ENCODE measurements around the gene MGAT5B. TPM values are rescaled to one million over a fixed set of nuclear protein-coding genes. Genes with fewer than 3 reads are reported as not detected.

Gene MGAT5B, protein sequence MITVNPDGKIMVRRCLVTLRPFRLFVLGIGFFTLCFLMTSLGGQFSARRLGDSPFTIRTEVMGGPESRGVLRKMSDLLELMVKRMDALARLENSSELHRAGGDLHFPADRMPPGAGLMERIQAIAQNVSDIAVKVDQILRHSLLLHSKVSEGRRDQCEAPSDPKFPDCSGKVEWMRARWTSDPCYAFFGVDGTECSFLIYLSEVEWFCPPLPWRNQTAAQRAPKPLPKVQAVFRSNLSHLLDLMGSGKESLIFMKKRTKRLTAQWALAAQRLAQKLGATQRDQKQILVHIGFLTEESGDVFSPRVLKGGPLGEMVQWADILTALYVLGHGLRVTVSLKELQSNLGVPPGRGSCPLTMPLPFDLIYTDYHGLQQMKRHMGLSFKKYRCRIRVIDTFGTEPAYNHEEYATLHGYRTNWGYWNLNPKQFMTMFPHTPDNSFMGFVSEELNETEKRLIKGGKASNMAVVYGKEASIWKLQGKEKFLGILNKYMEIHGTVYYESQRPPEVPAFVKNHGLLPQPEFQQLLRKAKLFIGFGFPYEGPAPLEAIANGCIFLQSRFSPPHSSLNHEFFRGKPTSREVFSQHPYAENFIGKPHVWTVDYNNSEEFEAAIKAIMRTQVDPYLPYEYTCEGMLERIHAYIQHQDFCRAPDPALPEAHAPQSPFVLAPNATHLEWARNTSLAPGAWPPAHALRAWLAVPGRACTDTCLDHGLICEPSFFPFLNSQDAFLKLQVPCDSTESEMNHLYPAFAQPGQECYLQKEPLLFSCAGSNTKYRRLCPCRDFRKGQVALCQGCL
- total RNA-seq (2021) (13.9 and 14.3 TPM in 2 replicates), Bru-seq, nascent RNA (percentile 54 among the genes with signal in this experiment), BruChase-seq, experiment 1, labeled RNA remaining after a 2-hour chase (percentile 49 among the genes with signal in this experiment), BruChase-seq, experiment 2, labeled RNA remaining after a 6-hour chase (percentile 55 among the genes with signal in this experiment)
- long read RNA-seq, full-length matches to known transcripts = 3 of 6 reads
- long read RNA-seq, partial matches to known transcripts = 0 of 6 reads
- long read RNA-seq, other reads (novel, unspliced or antisense) = 3 of 6 reads

DNA sequence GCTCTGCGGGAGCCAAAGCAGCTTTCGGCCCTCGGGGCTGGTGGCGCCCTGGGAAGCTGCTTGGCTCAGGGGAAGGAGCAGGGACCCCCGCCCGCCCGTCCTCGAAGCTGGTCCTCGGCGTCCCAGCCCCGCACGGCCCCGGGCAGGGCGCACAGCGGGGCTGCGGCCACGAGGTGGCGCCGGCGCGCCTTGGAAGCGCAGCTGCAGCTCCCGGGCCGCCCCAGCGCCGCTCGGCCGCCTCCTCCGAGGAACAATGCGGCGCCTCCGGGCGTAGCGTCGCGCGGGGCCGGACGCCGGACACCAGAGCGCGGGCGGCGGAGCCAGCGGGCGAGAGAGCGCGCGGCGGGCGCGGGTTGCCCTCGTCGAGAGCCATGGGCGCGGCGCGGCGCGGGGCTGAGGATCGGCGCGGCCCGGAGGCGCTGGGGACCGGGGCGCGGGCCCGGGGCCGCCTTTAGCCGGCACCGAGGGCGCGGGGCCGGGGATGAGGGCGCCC, at the start of gene MGAT5B:
Gene MGAT5B, plus strand, starts transcription at position 229 of the 493 bp plus-strand sequence. CDS start 626 bp downstream, outside the sequence.
- ChIA-PET POLR2A (ENCODE audit: unreplicated experiment) (no interaction called here), CTCF (interaction anchor here (0.6 to 1.7 kb wide), 5 partner anchors 56 to 221 kb away, joined by 3 to 13 read pairs (median 3); no protein-coding TSS in a partner anchor)
- TF ChIP-seq, protein P1, sequence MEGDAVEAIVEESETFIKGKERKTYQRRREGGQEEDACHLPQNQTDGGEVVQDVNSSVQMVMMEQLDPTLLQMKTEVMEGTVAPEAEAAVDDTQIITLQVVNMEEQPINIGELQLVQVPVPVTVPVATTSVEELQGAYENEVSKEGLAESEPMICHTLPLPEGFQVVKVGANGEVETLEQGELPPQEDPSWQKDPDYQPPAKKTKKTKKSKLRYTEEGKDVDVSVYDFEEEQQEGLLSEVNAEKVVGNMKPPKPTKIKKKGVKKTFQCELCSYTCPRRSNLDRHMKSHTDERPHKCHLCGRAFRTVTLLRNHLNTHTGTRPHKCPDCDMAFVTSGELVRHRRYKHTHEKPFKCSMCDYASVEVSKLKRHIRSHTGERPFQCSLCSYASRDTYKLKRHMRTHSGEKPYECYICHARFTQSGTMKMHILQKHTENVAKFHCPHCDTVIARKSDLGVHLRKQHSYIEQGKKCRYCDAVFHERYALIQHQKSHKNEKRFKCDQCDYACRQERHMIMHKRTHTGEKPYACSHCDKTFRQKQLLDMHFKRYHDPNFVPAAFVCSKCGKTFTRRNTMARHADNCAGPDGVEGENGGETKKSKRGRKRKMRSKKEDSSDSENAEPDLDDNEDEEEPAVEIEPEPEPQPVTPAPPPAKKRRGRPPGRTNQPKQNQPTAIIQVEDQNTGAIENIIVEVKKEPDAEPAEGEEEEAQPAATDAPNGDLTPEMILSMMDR (conservative IDR thresholded peaks at IDR 0.05) = peak; percentile 45; the same call in 1 of the 2 replicates
- no peak for TF ChIP-seq EZH2 (IDR thresholded peaks at IDR 0.05; ENCODE audit: low read depth)
- peak within 1 kb of the TSS; percentile 70 for H3K4me2 ChIP-seq
- H4K20me1 ChIP-seq (ENCODE audit: insufficient read depth) = no peaks in the 10 kb centered on the region
- peaks cover 28% of the 10 kb centered on the region; the same call in 1 of the 2 replicates for H3F3A ChIP-seq (ENCODE audit: insufficient read depth, low read depth)
- H3K9me3 ChIP-seq (ENCODE audit: insufficient read depth, low read depth) = no peaks in the 10 kb centered on the region
- no peaks in the 10 kb centered on the region for H3K27me3 ChIP-seq (ENCODE audit: insufficient read depth, low read depth)
- BruUV-seq (replicated peaks) = no TSS peak
- no peaks in the 10 kb centered on the region for H3K9me2 ChIP-seq (ENCODE audit: insufficient read depth)
- peaks cover 43% of the 10 kb centered on the region for H3K4me1 ChIP-seq (replicated peaks; ENCODE audit: insufficient read depth)
- no peaks in the 10 kb centered on the region for H3K36me3 ChIP-seq (ENCODE audit: low read depth)
- peak; percentile 59 to 85 for DNase-seq
- no peaks in the 10 kb centered on the region for H3K79me2 ChIP-seq (ENCODE audit: low read depth)
- H2AFZ ChIP-seq = no peak within 1 kb of the TSS
- H3K4me3 ChIP-seq = peak within 1 kb of the TSS; percentile 48; the same call in 1 of the 2 replicates
- H3K27ac ChIP-seq = no peak within 1 kb of the TSS
- intact Hi-C loops (cut with micrococcal nuclease; ENCODE audit: unreplicated experiment) = loop anchor here (1.0 to 5.0 kb wide), 3 partner anchors 188 to 627 kb away; no protein-coding TSS in a partner anchor

DNA sequence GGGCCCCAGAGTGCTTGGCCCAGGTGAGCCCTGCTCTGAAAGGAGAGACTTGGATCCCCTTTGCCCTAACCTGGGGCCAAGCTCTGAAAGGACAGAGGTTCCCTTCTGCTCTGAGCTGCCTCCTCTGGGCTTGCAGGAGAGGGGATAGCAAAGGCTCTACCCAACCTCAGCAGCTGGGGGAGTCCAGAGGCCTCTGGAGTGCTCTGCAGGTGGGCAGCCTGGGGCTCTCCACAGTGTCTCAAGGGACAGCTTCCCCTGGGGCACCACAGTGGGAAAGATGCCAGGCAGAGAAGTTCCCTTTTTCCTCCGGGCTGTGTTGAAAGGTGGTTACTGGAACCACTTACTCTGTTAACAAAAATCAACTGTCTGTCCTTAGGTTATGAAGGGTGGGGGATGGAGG, 48.2 kb upstream of the MGAT5B start:
- Histone ChIP-seq H3K4me2 (no peak overlapping the region), H3K9me2 (ENCODE audit: insufficient read depth) (no peaks in the 10 kb centered on the region), H4K20me1 (ENCODE audit: insufficient read depth) (no peaks in the 10 kb centered on the region), H3K36me3 (ENCODE audit: low read depth) (no peaks in the 10 kb centered on the region), H3K79me2 (ENCODE audit: low read depth) (no peaks in the 10 kb centered on the region), H3K27me3 (ENCODE audit: insufficient read depth, low read depth) (no peaks in the 10 kb centered on the region), H3K9me3 (ENCODE audit: insufficient read depth, low read depth) (no peaks in the 10 kb centered on the region), H3K4me3 (no peak overlapping the region), H3K27ac (no peak overlapping the region), H3F3A (ENCODE audit: insufficient read depth, low read depth) (no peaks in the 10 kb centered on the region), H3K4me1 (replicated peaks; ENCODE audit: insufficient read depth) (no peaks in the 10 kb centered on the region), H2AFZ (no peak overlapping the region)
- ChIA-PET POLR2A (ENCODE audit: unreplicated experiment) (interaction anchor here (0.7 kb wide), 1 partner anchor 53 kb away, joined by 3 read pairs; no protein-coding TSS in a partner anchor), CTCF (no interaction called here)
- BruUV-seq (replicated peaks) = no TSS peak
- intact Hi-C loops (cut with micrococcal nuclease; ENCODE audit: unreplicated experiment) = no loop called here
- DNase-seq = no peak
- TF ChIP-seq, protein P1 (conservative IDR thresholded peaks at IDR 0.05) = no peak
- no peak for TF ChIP-seq EZH2 (IDR thresholded peaks at IDR 0.05; ENCODE audit: low read depth)

DNA sequence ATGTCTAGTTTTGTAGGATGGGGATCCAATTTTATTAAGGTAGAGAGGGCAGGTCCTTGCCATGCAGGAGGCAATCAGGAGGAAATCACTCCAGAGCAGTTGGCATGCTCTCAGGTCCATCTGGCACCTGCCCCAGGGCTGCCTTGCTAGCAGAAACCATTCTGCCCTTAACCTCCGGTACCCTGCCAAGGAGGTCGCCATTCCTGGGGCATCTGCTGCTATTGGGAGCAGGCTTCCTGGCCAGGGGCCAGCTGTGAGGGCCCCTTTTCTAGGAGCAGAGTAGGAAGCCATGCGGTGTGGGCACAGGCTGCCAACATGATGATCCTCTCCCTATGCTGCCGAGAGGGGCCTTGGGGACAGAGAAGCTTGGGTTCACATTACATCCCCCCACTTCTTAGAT, 47.6 kb upstream of the MGAT5B start:
- H3K9me3 ChIP-seq (ENCODE audit: insufficient read depth, low read depth) = no peaks in the 10 kb centered on the region
- no peaks in the 10 kb centered on the region for H3K4me1 ChIP-seq (replicated peaks; ENCODE audit: insufficient read depth)
- no peak overlapping the region for H3K4me3 ChIP-seq
- TF ChIP-seq EZH2 (IDR thresholded peaks at IDR 0.05; ENCODE audit: low read depth) = no peak
- TF ChIP-seq, protein P1 (conservative IDR thresholded peaks at IDR 0.05) = no peak
- DNase-seq = no peak
- no peaks in the 10 kb centered on the region for H3K36me3 ChIP-seq (ENCODE audit: low read depth)
- no peaks in the 10 kb centered on the region for H3F3A ChIP-seq (ENCODE audit: insufficient read depth, low read depth)
- ChIA-PET POLR2A (ENCODE audit: unreplicated experiment) (no interaction called here), CTCF (no interaction called here)
- no peaks in the 10 kb centered on the region for H3K9me2 ChIP-seq (ENCODE audit: insufficient read depth)
- H3K4me2 ChIP-seq = no peak overlapping the region
- no TSS peak for BruUV-seq (replicated peaks)
- intact Hi-C loops (cut with micrococcal nuclease; ENCODE audit: unreplicated experiment) = no loop called here
- H3K79me2 ChIP-seq (ENCODE audit: low read depth) = no peaks in the 10 kb centered on the region
- no peak overlapping the region for H2AFZ ChIP-seq
- H3K27me3 ChIP-seq (ENCODE audit: insufficient read depth, low read depth) = no peaks in the 10 kb centered on the region
- no peaks in the 10 kb centered on the region for H4K20me1 ChIP-seq (ENCODE audit: insufficient read depth)
- no peak overlapping the region for H3K27ac ChIP-seq

All from PC-9 (cell line).